ENCODE results near the gene EPN2.
"Not testable (repeated sequence)": the region's sequence is repeated elsewhere in the genome, so short reads cannot be mapped to it uniquely, and the experiment has no call there.

Gene EPN2

DNA sequence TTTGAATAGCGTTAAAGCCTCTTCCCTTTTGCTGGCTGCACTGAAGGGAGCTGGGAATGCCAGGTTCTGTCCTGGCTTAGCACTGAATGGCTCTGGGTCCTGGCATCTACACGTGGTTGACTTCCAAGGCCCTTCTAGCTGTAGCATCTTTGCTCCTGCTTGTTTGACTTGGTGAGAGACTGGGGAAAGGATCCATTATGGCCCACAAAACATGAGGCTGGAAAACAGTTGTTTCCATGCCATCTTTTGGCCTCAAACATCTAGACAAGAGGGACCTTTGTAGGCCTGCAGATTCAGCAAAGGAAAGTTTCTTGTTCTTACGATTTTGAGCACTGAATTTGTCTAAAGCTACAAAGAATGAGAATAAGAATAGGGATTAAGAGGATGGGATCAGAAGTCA, 32.5 kb downstream of the EPN2 start:
- DNase-seq, result no peak

GRCh38 chr17:19270347-19270703, 33.2 kb downstream of the EPN2 start:
- no peak for DNase-seq

DNA sequence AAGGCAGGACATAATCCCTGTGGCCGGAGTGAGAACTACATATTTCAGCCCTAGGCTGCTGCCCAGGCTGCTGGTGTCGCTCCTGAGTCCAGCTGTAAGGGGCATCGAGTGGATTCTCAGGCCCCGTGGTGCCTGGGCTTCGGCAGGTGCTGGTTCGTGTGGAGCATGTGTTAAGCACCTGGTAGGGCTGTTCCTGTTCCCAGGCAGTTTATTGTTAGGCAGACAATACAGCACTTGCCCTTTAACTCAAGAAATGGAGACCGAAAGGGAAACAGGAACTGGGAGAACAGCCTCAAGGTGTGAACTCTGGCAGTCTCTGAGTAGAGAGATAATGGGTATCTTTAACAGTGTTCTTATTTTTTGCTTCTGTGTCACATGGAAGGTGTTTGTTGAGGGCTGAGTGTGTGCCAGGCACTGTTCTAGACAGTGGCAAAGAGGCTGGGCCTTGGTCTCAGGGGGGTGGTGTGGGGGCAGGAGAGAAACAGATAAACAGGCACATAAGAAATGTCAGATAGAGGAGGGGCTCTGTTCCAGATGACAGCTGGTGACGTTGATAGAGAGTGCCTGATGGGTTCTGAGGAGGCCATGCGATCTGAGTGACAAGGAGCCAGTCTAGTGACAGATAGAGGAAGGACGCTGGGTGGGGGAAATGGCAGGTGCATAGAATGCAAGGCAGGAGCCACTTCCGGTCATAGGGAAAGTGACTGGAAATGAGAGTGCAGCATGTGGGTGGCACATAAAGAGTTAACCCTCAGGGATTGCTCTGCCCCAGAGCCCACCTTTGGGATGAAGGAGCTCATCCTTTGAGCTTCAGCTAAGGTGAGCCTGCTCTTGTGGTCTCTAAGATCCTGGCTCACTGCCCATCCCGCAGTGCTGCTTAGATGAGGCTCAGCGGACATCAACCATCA, 33.8 kb downstream of the EPN2 start:
- DNase-seq, result no peak

DNA sequence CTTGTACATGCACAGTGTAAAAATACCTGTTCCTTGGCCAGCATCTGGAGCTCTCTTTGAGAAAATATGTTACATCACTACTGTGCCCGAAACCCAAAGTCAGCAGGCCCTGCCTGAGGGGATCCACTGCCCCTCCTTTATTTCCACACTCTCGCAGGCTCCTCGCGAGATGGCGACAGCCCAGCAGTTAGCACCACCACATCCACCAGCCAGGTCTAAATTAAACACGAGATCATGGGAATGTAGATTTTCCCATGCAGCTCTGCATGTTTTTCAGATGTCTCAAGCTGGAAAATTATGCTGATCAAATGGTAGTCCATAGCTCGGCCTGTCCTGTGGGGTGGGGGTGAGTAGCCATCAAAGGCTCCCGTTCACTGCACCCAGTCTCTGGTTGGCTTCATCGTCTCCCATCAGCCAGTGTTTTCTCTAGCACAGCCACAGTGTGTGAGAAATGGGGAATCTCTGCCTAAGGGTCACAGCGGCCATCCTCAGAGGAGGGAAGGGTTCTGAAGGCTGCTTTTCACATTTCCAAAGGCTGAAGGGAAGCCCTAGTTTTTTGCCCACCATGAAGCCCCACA, 34.7 kb downstream of the EPN2 start:
- no peak for DNase-seq

- DNase-seq, result no peak
Measured at GRCh38 chr17:19273731-19274130, 36.6 kb downstream of the EPN2 start.

- DNase-seq, result no peak
Measured at GRCh38 chr17:19274893-19275292, 37.7 kb downstream of the EPN2 start.

DNA sequence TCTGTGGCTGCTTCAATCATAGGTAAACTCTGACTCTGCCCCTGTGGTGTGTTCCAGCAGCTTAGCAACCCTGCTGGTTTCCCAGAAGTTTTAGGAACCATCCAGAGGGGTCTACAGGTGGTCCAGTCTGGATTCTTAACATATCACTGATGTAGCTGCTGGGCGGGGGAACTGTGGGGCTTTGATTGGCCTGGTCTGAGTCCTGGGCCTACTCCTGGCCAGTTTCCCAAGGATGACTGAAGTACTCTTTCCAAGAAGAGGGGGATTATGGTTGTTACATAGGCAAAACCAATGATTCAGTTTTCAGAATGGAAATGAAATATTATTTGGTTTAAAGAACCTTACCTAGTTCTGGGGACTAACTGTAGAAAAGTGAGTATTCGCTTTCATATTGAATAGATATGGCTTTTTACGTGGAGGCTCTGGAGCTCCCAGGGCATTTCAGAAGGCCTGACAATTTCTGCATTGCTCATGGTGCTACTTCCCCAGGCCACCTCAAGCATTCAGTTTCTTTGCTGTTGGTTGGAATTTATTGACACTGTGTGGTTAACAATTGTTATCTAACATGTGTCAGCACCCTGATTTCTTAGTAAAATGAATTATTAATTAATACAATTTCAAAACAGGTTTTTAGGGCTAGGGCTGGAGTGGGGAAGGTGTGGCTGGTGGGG, 38.4 kb downstream of the EPN2 start:
- DNase-seq, result no peak

- not testable (repeated sequence) for DNase-seq
Measured at GRCh38 chr17:19278284-19278683, 41.1 kb downstream of the EPN2 start.

DNA sequence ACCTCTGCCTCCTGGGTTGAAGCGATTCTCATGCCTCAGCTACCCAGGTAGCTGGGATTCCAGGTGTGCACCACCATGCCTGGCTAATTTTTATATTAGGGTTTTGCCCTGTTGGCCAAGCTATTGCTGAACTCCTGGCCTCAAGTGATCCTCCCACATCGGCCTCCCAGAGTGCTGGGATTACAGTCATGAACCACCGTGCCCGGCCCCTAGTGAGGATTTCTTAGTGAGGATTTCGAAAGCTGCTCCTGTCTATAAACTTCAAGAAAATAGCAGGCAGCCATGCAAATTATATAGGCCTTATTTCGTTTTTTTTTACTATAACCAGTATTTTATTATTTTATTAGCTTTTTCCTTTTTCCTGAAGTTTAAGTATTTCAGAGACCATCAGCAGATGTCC, 41.6 kb downstream of the EPN2 start:
- DNase-seq, result no peak

DNA sequence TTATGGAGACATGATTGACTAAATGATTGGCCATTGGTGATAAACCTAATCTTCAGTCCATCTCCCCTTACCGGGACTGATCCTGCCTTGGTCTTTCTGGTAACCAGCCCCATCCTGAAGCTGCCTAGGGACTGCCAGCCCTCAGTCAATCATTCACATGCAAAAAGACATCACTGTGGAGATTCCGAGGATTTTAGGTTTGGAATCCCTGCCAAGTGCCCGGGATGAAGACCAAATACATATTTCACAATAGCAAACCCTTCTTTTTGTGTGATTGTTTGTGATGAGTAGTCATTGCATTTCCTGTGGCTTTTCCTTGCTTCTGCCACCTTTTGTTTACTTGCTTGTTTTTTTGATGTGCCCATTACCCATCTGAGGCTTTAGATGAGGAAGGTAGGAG, 44.0 kb downstream of the EPN2 start:
- no peak for DNase-seq

- no peak for DNase-seq
Measured at GRCh38 chr17:19284005-19284959, 47.1 kb downstream of the EPN2 start.

GRCh38 chr17:19285213-19285900, 48.2 kb downstream of the EPN2 start:
- DNase-seq, result no peak

DNA sequence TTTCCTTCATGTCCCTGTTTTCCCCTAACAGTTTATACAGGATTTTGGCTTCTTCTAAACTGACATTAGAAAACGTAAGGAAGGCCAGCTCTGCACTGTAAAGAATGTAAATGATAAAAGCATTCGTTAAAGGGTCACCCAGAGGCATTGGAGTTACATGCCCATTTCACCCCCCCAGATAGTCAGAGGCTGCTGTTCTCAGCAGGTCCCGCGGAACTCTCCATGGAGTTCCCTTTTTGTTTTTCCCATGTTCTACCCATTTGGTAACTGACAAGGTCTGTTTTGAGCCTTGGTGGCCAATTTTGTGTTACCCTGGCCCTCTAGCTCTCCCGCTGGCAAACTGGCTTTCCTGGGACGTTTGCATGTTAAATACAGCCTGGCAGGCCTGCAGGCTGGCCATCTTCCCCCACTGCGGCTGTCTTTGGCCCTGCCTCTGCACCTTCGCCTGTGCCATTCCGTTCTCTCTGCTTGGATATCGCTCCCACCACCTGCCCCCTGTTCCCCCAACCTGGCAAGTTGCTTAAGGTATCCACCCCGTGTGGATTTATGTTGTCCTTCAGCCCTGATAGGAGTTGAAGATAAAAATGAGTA, 49.7 kb downstream of the EPN2 start:
- no peak for DNase-seq

DNA sequence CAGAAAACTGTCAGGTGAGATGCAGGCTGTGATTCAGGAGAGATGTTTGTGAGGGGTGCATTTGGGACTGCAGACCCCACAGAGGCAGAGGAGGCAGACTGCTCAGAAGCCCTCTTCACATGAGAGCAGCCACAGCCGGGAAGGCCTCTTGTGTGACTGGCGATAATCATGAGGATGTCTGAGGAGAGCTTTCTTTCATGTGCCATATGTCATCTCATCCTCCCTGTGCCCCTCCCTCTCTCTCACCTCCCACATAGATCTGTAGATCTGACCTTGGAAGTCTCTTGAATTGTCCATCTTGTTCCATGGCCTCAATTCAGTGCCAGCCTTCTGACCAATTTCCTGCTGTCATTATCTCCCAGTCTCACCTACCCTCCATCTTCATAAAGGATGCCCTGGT, 50.5 kb downstream of the EPN2 start:
- DNase-seq, result no peak

GRCh38 chr17:19288453-19288852, 51.3 kb downstream of the EPN2 start:
- no peak for DNase-seq

DNA sequence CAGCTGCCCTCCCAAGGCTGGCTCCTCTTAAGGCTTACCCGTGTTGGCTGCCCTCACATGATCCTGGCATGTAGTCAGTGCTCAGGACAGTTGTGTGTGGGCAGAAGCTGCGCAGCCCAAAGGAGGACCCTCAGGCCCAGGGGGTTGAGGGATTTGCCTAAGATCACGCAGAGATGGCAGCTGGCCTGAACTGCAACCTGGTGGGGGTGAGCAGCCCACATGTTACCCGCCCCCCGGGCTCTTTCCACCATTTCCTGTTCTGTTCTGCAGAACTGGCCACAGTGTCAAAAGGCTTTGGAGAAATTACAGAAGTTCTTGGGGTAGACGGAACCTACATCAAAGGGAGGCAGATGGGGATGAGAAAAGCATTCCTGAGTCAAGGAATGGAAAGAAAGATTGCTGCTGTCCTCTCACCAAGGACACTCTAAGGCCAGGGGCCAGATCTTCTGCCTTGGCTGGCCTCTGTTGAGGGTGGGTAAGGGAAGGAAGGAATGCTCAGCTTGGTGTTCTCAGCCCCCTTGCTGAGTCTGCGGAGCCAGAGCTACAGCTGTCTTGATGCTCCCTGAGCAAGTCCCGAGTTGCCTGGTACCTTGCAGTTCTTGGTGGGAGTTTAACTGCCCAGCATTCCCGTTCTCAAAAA, 53.0 kb downstream of the EPN2 start:
- DNase-seq, result no peak

DNA sequence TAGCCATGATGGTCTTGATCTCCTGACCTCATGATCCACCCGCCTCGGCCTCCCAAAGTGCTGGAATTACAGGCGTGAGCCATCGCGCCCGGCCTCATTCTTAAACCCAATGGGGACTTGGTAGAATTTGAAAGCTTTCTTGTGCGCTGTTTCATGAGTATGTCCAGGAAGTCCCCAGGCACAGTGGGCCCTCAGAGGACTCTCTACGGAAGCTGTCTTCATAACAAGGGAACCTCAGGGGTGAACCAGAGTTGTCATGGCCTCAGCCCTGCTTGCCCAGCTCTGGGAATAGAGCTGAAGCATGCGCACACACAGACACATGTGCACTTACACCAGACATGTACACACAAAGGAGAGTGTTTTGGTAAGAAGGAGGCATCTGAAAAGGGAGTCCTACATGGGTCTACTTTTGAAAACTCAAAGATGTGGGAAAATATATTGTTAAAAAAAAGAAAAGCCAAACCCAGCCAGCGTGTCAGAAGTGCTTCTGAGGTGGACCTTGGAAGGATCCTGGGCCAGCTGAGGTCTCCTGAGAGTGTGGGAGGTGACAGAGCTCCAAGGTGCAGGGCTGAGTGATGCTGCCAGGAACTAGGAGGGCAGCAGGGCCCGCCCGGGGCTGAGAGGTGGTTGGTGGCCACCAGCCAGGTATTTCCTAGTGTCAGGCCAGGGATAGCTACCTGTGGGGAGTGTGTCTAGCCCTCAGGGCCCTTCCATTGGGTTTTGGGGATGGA, 54.6 kb downstream of the EPN2 start:
- no peak for DNase-seq

DNA sequence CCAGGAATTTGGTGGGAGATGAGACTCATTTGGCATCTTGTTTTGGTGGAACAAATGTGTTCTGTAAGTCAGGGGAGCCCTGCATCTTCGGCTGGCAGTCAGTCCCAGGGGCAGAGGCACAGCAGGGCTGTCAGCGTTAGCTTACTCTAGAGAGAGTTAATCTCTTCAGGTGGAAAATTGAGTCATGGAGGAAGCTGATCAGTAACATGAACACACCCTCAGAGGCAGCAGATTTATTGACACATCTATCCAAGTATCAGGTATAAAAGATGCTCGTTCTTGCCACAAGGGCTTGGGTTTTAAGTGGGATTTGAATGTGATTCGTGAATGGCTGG, 55.2 kb downstream of the EPN2 start:
- DNase-seq, result no peak

GRCh38 chr17:19294443-19294842, 57.3 kb downstream of the EPN2 start:
- no peak for DNase-seq

DNA sequence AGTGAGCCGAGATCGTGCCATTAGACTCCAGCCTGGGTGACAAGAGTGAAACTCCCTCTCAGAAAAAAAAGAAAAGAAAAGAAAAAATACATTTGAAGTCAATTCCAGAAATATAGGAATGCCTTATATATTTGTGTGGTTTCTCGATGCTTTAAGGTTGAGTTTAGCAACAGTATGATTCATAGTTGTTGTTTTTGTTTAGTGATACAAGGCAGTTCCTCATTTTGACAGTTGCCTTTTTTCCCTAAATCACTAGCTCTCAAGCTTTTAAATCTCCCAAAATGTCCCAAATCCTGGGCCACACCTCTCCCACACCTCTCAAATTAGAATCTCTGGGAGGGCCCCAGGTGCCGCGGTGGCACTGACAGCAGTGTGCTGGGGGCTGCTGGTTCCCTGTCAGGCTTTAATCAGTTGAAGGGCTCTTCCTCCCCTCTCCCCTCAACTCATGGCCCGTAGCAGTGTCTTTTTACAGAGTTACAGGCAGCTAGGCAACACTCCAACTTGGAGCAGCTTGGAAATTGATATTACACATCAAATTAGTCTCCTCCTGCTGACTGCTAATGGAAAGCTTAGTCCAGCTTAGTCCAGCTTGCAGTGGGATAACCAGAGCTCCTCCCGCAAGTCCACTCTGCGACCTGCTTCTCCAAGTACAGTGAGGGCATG, 58.4 kb downstream of the EPN2 start:
- DNase-seq, result no peak
